Inflammatory macrophage treated with lipopolysaccharide for 1 hour (primary cell): ENCODE results near the gene QSOX1.

Source experiments
- DNase-seq, 2 donors: peaks; one replicate each; pipeline ENCODE4 v3.0.0-alpha.2; 2020 to 2022

The QSOX1 gene

DNA sequence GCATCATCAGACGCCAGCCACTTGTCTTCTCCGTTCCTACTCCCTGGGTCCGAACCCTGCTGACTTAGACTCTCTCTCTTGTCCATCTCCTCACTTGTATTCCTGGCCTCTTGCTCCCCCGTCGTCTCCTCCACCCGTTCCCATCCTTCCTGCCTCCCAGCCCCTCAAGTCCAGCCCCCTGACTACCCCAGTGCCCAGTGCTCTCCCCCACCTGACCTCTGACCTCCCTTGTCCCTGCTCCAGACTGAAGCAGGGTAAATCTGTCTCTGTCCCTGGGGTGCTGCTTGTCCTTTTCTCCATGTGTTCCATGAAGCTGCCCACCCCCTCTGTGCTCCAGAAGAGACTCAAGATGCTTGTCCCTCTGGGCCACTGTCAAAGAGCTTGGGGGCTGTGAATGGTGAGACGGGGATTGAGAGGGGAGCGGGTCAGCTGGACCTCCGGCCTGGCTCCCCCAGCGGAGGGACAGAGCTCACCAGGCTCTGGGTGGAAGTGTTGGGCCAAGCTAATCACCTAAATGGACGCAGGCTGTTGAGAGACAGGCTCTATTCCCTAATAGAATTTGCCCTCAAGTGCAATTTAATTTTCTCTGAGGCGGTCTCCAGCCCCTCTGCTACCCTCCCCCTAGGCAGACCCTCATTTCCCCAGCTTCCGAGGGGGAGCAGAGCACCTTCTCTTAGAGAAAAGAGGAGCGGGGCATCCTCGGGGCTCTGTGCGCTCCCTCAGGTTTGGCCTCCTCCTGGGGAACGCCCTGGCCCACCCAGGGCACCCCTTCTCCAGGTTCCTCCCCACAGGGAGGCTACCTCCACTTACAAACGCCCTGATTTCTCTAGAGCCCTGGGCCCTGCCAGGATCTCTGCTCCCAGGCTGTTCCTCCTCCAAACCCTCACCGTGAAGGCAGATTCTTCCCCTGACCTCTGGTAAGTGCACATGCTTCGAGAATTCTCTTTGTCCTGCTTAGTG is 64.4 kb downstream of the QSOX1 start:
- DNase-seq, result no peak

DNA sequence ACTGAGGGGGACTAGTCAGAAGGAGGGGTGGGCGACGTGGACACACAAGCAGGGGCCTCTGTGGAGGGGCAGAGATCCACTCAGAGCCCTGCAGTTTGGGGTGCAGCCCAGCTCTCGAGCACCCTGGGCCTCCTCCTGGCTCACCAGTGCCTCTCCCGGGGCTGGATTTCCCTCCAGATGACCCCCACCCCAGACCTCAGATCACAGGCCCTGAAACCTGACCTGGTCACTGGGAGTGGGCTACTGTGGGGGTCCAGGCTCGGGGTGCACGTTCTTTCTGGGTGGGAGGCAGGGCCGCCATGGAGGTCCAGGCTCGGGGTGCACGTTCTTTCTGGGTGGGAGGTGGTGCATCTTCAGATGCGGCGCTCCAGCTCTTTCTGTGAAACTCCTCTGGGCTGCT is 65.1 kb downstream of the QSOX1 start:
- DNase-seq, result no peak

DNA sequence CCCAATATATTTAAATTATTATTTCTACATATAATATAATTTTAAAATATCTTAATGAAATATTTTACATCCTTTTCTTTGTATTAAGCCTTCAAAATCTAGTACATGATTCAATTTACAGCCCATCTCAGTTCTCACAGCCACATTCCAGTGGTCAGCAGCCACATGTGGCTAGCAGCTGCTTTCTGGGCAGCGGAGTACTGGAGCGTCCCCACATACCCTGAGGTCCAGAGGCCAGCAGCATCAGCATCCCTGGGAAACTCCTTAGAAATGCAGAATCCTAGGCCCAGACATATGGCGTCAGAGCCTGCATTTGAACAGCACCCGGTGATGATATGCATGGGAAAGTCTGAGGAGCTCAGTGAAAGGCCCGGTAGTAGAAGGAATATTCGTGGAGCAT is 66.8 kb downstream of the QSOX1 start:
- DNase-seq, result no peak

DNA sequence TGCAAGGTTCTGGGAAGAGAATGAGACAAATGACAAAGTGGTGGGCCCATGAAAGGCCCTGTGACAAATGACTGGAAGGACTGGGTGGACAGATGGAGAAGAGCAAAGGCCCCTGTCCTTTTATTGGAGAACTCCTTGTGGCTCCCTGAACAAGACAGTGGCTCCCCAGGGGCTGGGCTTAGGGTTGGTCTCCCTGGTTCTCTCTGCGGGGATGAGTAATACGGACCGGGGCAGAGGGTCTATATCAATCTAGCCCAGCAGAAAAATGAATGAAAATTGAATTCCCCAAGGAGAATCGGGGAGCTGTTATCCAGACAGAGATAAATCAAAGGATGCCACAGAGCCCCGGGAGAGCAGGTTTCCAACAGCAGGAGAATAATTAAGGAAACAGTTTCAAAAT is 70.2 kb downstream of the QSOX1 start:
- DNase-seq, result no peak

DNA sequence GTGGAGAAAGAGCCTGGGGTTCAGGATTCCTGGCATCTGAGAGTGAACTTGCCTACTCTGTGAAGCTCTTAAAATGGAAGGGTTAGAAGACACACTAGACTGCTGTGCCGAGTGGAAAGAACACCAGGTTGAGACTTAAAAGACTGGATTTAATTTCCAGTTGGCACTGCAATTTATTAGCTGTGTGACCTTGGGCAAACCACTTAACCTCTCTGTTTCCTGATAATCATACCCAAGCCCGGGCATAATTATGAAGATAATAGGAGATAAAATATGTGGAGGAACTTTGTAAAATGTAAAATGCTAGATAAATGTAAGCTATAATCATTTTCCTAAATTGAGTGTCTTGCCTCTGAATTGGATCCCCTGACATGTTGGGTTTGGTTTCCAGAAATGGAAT is 70.7 kb downstream of the QSOX1 start:
- no peak for DNase-seq

DNA sequence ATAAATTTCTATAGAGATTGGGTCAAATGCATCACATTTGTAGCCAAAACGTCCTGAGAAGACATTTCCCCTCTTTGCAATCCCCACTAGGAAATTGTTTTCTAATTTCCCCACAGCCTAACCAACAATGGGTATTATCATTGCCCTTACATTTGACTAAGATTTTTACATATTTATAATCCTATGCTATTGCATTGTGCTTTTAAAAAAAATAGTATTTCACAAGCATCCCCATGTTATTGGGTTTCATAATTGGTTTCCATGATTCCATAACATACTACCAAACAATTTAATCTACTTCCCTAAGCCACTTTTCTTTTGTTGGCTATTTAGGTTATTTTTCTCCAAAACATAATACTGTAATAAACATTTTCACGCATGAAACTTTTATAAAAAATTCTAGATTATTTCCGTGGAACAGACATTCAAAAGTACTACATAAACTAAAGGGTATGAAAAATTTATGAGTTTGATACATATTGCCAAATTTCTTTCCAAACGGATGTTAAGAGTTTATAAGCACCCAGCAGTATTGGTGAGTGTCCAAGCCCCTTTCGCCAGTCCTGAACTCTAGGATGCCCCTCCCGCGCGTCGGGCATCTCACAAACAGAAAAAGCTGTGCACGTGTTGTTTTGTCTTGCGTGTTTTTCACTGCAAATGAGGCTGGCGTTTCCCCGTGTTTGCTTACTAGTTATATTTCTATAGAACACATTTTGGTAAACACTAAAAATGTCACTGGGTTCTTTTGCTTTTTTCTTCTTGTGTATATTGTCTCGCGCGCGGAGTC is 73.4 kb downstream of the QSOX1 start:
- DNase-seq, result peak; percentile 44 to 50

DNA sequence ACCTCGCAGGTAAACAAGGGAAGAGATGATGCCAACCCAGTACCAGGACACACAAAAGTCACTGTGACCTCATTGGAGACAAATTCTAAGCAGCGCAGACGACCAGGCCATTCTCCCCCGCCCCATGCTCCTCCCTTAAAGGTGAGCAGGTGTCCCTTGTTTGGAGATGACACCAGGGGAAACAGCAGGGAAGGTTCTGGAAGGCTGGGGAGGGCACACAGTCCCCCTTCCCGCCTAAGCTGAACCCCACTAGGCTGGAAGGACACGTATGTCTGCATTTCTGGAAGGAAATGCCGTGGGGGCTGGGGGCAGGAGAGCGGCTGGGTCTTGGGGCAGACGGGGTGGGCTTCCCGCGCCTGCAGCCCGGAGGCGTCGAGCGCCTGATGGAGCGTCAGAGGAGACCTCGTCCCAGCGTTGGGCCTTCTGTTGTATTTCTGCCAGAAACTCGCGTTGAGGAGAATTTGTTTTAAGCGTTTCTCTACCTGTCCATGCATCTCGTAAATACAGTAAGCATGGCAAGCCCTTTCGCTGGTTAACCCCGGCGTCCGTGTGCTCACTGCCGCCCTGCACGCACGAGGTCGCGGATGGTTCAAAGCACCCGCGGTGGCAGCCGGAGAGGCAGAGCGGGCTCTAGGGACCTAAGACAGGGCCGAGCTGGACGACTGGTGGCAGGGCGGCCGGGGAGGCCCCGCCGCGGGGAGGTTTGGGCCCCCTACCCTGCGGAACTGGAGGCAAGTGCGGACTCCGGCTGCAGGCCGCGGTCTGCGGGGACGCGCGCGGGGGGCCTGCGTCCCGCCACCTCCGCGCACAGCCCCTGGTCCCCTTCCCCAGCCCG is 74.2 kb downstream of the QSOX1 start:
- DNase-seq, result no peak

DNA sequence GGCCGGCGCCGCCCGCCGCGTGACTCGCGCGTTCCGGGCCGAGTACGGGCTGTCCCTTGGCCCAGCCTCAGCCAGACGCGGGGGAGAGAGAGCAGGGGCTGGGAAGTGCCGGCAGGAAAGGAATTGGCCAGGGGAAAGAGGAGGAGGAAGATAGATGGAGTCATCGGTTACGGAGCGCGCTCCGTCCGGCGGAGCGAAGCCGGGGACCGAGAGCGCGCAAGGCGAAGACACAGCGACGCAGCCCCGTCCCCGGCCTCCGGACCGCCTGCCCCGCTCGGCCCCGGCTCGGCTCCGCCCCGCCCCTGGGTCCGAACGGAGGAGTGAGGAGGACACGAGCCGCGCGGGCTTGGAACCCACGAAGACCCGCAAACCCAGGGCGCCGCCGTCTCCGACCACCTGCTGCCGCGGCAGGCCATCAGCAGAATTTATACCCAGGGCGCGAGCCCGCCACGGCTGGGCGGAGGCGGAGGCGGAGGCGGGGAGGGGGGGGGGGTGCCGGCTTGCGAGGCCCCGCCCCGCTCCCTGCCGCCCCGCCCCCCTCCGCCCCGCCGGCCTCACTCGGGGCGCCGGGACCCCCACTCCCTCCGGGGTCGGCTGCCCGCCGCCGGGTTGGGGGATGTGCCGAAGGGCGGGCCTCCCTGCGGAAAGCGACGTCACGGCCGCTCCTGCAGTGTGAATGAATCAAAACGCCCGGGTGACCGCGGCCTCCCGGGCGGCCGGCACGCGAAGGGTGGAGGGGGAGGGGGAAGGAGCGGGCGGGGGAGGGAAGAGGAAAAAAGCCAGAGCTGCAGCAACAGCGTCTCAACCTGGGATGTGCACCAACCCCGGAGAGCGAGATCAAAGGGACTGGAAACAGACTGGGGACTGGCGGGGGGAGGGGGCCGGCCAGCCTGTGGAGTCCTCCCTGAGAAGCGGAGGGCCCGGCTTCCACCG is 75.1 kb downstream of the QSOX1 start, which contains the start of gene LHX4:
Gene LHX4 (plus strand): TSS at position 782 of the 933 bp plus-strand sequence. CDS start 266 bp downstream, outside the sequence.
- DNase-seq, result peak in 1 of 2 donors; percentile 16

DNA sequence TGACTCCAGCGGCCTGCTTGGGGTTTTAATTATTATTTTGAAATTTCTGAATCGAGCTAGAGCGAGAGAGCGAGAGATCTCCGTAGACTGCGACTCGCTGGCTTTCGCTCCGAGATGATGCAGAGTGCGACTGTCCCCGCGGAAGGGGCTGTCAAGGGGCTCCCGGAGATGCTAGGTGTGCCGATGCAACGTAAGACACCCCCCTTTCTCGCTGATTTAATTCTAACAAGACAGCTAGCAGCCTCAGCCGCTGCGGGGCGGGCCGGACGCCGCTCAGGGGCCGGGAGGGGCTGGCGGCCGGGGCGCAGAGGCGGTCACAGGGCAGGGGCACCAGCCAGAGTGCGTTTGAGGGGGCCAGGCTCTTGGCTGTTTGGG is 75.7 kb downstream of the QSOX1 start:
- no peak for DNase-seq

DNA sequence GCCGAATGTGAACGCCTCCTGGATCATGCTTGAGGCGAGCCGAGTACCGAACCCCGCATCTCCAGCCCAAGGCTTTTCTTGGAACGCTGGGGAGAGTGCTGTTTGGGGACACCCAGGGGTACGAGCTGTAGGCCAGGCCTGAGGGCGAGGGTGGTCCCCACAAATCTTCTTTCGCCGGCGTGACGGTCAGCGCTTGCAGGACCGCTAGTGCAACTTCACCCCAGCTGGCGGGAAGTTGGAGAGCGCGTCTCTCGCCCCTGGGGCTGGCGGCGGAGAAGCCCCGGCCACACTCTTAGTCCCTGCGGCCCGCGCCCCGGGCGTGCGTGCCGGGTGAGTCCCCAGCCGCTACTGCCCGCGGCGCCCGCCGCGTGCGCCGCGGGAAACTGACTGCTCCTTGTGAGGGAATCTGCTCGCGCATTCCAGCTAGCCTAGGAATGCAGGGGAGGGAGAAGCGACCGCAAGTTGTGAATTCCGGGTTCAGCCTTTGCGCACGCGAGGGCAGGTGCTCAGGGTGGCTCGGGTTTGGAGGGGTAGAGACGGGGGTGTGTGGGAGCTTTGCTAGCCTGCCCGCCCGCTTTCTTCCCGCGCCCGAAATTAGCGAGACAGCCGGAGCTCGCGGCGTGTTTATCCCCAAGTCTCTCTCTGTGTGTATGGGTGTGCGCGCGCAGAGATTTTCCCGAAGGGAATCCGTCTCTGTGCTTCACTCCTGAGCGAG is 76.3 kb downstream of the QSOX1 start:
- DNase-seq, result no peak

DNA sequence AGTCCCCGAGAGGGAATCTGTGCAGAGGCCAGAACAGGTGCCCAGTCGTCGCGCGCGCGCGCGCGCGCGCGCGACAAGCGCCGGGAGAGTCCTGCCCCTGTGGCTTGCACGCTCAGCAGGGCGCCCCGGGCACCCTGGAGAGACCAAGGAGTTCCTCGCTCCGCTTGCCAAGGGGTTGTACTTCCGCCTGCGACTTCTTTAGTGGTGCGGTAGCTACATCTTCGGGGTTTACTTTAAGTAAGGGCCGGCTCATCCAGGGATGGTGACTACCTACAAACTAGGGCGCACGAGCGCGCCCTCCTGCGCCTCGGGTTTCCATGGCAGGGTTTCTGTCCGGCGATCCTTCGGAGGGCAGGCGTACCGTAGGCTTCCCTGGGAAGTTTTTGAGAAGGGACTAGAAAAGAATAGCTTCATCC is 76.8 kb downstream of the QSOX1 start:
- peak in 1 of 2 donors; percentile 48 for DNase-seq

DNA sequence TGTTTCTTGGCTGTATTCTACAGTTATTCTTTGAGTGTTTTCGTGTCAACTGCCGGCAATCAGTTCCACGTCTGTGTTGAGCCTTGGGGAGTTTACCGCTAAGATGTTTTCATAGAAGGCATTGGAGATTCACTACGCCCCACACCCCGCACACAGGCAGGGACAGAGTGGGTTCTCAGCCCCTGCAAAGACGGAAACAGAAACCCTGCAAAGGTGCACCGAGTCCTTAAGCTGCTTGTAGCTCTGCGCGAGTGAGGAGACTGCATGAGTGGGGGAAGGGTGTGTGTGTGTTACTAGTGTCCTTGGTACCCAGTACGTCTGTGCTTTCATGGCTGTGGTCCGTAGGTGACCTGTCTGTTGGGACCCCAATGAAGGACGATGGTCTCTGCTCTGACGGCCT is 77.3 kb downstream of the QSOX1 start:
- no peak for DNase-seq

DNA sequence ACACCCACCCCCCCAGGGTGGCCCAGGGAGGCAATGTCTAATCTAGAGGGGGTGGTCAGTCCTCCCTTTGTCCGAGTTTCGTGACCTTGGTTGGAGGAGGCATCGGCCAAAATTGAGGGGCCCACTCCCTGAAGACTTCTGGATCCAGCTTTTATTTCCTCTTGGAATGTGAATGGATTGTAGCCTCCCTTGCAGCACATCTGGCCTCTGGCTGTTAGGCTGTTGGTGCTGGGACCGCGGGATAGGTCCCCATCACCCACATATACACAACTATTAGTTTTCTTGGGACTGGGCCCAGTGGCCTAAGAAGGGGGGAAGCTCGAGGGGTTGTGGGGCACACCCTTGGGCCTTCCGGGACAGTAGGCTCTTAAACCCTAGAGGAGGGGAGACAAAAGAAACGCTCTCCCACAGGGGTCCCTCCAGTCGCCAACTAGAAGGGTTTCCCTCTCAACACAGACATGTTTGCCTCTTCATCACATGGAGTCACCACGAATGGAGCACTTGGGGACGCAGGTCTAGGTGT is 77.9 kb downstream of the QSOX1 start:
- DNase-seq, result no peak

DNA sequence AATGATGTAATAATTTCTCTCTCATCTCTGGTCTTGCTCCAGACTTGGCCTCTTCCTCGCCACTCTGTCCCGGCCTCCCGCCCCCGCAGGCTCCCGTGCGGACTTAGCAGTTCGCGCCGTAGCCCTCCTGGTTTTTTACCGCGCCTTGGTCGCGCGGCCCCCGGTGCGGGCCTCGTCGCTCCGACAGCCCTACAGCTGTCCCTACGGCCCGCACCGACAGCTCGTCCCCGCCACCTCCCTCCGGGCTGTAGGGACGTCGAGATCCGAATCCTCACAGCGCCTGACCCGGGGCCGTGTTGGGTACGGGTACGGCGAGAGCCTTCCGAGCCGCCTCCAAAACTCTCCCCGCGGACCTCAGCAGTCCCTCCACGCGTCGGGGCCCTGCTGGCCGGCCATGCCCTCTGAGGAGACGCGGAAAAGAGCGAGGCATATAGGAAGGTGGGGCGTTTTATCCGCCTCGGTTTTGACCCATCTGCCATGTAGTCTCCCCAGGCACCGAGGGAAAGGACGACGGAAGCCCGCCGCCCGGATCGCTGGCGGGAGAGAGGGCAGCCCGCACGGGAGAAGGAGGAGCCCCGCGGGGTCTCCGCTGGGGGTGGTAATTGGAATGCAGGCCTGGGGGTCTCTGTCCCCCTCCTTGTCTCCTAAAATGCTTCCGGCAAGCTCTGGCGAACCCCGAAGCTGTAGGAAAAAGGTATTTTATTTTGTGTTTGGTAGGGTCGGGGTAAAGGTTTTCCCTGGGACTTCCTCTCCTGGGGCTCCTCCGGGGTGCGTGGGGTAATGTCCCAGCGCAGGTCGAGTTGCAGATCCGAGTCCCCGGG is 78.7 kb downstream of the QSOX1 start:
- DNase-seq, result no peak

DNA sequence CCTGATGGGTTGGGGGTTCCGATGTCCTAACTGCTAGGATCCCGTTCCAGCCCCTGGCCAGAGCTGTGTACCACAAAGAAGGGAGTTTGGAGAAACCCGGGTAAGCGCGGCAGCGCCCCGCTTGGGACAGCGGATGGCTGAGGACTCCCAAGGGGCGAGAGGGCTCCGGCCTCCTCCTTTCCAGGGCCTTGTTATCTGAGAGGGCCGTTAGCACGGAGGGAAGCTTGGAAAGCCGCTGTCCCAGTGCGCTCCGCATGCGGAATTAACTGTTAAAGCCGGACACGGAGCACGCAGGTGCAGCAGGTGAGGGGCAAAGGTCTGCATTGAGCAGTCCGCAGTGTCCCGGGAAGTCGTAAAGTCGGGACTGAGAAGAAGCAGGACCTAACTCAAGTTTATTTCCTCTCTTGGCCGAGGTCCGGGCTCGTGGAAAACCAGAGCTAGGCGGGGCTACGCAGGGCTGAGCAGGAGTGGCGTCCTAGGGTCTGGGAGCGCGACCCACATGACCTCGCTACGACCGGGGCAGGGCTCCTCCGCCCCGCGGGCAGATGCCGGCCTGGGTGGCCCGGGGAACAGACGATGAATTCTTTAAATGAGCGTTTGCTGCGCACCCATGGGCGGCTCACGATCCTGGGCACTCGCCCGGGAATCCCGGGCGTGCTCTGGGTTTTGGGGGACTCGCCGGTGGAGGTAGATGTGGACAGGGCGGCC is 79.9 kb downstream of the QSOX1 start:
- no peak for DNase-seq

DNA sequence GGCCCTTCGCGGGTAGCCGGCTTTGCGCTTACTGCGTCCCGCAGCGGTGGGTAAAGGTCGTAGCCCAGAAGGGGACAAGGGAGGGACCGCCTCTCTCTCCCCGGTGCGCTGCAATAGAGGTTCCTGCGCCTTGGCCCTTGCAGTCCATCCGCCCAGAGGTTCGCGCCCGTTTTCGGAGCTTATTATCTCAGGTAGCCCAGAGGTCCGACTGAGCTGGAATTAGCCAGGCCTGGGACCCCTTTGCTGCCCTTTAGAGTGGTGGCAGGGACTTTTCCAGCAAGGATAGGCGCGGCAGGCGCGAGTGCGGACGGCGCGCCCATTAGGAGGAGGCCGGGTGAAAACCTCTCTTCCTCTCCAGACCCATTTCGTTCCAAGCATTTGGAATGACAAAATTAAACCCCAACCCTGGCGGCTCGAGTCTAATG is 80.4 kb downstream of the QSOX1 start:
- DNase-seq, result no peak

DNA sequence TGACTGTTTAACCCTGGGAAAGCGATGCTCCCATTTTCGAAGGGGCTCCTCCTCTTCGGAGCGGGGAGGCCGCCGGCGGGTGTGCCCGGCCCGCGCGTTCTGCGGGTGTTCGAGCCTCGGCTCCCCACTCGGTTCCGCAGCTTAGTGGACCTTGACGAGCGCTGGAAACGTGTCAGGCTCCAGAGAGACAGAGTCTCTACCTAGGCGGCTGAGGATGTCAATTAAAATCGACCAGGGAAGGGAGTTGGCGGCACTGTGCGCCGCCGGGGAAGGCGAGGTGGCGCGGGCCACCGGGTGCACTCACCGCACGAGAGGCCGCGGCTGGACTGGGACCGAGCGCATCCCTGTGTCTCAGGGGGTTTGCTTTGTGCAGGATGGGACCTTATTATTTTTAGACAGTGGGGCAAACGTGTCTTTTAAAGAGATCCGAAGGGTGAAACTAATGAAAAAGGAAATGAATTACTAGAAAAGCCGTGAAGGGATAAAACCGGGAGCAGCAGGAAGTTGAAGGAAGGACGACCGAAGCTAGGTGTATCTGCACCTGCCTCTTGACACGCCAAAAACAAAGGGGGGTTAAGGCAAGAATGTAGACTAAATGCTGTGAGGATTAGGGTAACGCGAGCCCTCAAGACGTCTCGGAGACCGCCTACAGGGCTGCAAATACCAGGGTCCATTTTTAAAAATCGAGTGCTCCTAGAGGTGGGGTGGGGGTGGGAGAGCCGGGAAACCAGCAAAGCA is 81.0 kb downstream of the QSOX1 start:
- no peak for DNase-seq

DNA sequence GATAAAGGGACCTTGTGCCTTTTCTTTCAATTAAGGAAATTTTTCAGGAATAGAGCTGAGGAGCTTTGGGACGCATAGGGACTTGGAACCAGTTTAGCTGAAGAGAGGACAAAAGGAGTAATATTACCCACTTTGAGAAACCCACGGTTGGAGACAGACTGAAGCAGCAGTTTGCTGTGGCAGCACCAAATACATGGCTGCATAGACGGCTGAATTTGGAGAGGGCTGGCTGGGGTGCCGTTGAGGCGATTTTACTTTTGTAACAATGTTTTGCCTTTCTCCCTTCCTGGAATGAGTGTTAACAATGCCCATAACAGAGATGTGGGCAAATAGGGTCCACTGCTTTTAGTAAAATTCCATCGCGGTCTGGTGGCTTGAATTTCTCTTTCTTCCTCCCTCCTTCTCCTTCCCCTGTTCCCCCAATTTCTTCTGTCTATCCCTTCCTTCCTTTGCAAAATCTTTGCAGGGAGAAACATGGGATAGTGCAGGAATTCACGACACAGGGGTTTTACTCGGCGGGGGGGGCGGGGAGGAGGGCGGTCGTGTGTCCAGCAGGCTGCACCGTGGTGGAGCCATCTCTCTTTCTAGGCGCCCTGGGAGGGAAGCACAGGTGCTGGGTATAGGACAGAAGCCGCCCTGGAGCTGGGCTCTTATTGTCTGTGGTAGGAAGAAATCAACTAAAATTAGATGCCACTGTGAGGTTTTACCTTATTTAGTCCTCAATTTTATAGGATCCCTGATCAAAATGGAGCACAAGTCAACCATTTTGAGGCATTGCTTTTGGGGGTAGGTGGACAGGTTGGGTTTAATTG is 82.2 kb downstream of the QSOX1 start:
- DNase-seq, result no peak
